GM19324 (cell line): ENCODE data around the gene CFAP73.
"Not testable (repeated sequence)": the region's sequence is repeated elsewhere in the genome, so short reads cannot be mapped to it uniquely, and the experiment has no call there.

Experiments used
- ATAC-seq: cut with Tn5 transposase; IDR thresholded peaks from one replicate; pipeline ENCODE4 v1.9.1; 2021; ENCODE audit warnings: mild to moderate bottlenecking, moderate library complexity; ENCODE audit not compliant: unreplicated experiment, low FRiP score

Gene CFAP73

GRCh38 chr12:113149361-113150150 lies at the start of gene CFAP73:
Gene CFAP73, plus strand, starts transcription at chr12:113149724. Its CDS starts 134 bp downstream, at chr12:113149858.
- ATAC-seq: no peak

- ATAC-seq: no peak
These were observed 49.8 kb upstream of the CFAP73 start for GRCh38 chr12:113099764-113100163.

- ATAC-seq: no peak
These were observed 47.8 kb upstream of the CFAP73 start for GRCh38 chr12:113101751-113102150.

- no peak for ATAC-seq
These were observed 46.7 kb upstream of the CFAP73 start for GRCh38 chr12:113102811-113103210.

- ATAC-seq: no peak
These were observed 45.6 kb upstream of the CFAP73 start for GRCh38 chr12:113103756-113104450.

- ATAC-seq: no peak
These were observed 44.5 kb upstream of the CFAP73 start for GRCh38 chr12:113104953-113105510.

GRCh38 chr12:113105606-113106271 lies 43.8 kb upstream of the CFAP73 start:
- no peak for ATAC-seq

GRCh38 chr12:113106361-113106760 lies 43.2 kb upstream of the CFAP73 start:
- no peak for ATAC-seq

GRCh38 chr12:113108308-113108707 lies 41.2 kb upstream of the CFAP73 start:
- no peak for ATAC-seq

- no peak for ATAC-seq
These were observed 40.2 kb upstream of the CFAP73 start for GRCh38 chr12:113109360-113109759.

- no peak for ATAC-seq
These were observed 39.5 kb upstream of the CFAP73 start for GRCh38 chr12:113109872-113110599.

- no peak for ATAC-seq
These were observed 38.3 kb upstream of the CFAP73 start for GRCh38 chr12:113111247-113111646.

- no peak for ATAC-seq
These were observed 37.3 kb upstream of the CFAP73 start for GRCh38 chr12:113112043-113112899.

GRCh38 chr12:113113397-113113796 lies 36.1 kb upstream of the CFAP73 start:
- no peak for ATAC-seq

GRCh38 chr12:113114447-113115178 lies 34.9 kb upstream of the CFAP73 start:
- ATAC-seq: no peak

GRCh38 chr12:113115455-113116126 lies 33.9 kb upstream of the CFAP73 start:
- no peak for ATAC-seq

GRCh38 chr12:113116875-113117274 lies 32.6 kb upstream of the CFAP73 start:
- ATAC-seq: no peak

GRCh38 chr12:113117684-113118083 lies 31.8 kb upstream of the CFAP73 start:
- not testable (repeated sequence) for ATAC-seq
